Activated CD8-positive, alpha-beta T cell treated with anti-CD3 and anti-CD28 coated beads, Interleukin-2, amount 10 ng/mL, durations not matched to agents 7 days and 5 days (primary cell): ENCODE measurements around the gene ITIH1. TPM values are rescaled to one million over a fixed set of nuclear protein-coding genes. Genes with fewer than 3 reads are reported as not detected.
"Not testable (repeated sequence)": the region's sequence is repeated elsewhere in the genome, so short reads cannot be mapped to it uniquely, and the experiment has no call there.

Experiments
- ATAC-seq: fragments of 150-1000 bp; cut with Tn5 transposase; one replicate; pipeline ENCODE4 v1.10.0; 2021; ENCODE audit warnings: moderate library complexity
- CTCF ChIA-PET: fragments of 350-600 bp; sonication (Branson Sonifier 250); formaldehyde crosslinking; loops from one replicate; lab custom pipeline; 2021; ENCODE audit warnings: antibody characterized with exemption; lab: Charles Lee
- POLR2A ChIA-PET: fragments of 350-600 bp; sonication (Branson Sonifier 250); formaldehyde crosslinking; loops from one replicate; lab custom pipeline; 2021; ENCODE audit warnings: antibody characterized with exemption; lab: Charles Lee
- DNase-seq: peaks from one replicate; pipeline ENCODE4 v3.0.0-alpha.2; 2020
- H3K27ac Mint-ChIP-seq: one replicate; pipeline ENCODE4 v1.8.0; 2021; ENCODE audit warnings: mild to moderate bottlenecking, mixed read lengths
- H3K27me3 Mint-ChIP-seq: one replicate; pipeline ENCODE4 v1.8.0; 2021; ENCODE audit warnings: low read depth, mixed read lengths
- H3K36me3 Mint-ChIP-seq: one replicate; pipeline ENCODE4 v1.8.0; 2021; ENCODE audit warnings: low read depth, mixed read lengths
- H3K4me1 Mint-ChIP-seq: one replicate; pipeline ENCODE4 v1.8.0; 2021; ENCODE audit warnings: low read depth, mixed read lengths
- H3K4me3 Mint-ChIP-seq: one replicate; pipeline ENCODE4 v1.8.0; 2021; ENCODE audit warnings: mild to moderate bottlenecking, mixed read lengths
- H3K9me3 Mint-ChIP-seq: one replicate; pipeline ENCODE4 v1.8.0; 2022; ENCODE audit warnings: mixed read lengths; ENCODE audit not compliant: insufficient read depth
- total RNA-seq, 2 experiments: library from RNA; stranded (reverse); gene quantifications; one replicate each; pipeline ENCODE4 v1.2.3, GENCODE V29; 2021

ITIH1 gene
- total RNA-seq, 2 experiments from 2014 or later: not detected

- Mint-ChIP-seq H3K4me1 (peaks cover 15% of the 10 kb centered on the region), H3K36me3 (no peaks in the 10 kb centered on the region), H3K4me3 (no peak overlapping the region), H3K9me3 (no peaks in the 10 kb centered on the region), H3K27me3 (peaks cover 10% of the 10 kb centered on the region), H3K27ac (no peak overlapping the region)
- POLR2A ChIA-PET: interaction anchor here (0.5 kb wide), 1 partner anchor 326 kb away, joined by 4 read pairs; no protein-coding TSS in a partner anchor
- ATAC-seq (no peak), DNase-seq (no peak)
- CTCF ChIA-PET: no interaction called here
Measured at GRCh38 chr3:52775877-52776276, 1.5 kb upstream of the ITIH1 start.

DNA sequence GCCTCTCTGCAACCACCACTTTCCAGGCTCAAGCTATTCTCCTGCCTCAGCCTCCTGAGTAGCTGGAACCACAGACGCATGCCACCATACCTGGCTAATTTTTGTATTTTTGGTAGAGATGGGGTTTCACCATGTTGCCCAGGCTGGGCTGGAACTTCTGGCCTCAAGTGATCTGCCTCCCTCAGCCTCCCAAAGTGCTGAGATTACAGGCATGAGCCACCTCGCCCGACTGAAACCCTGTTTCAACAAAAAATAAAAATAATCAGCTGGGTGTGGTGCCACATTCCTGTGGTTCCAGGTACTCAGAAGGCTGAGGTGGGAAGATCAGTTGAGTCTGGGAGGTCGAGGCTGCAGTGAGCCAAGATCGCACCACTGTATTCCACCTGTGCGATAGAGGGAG is 913 bp upstream of the ITIH1 start:
- H3K4me1 Mint-ChIP-seq, CTCF ChIA-PET, ATAC-seq, DNase-seq, H3K27ac Mint-ChIP-seq, H3K4me3 Mint-ChIP-seq, H3K36me3 Mint-ChIP-seq, H3K9me3 Mint-ChIP-seq: not testable (repeated sequence)
- H3K27me3 Mint-ChIP-seq: peaks cover 14% of the 10 kb centered on the region
- POLR2A ChIA-PET: interaction anchor here (0.5 kb wide), 1 partner anchor 326 kb away, joined by 4 read pairs; no protein-coding TSS in a partner anchor

GRCh38 chr3:52777959-52778805 is 783 bp downstream of the ITIH1 start:
- H3K4me1 Mint-ChIP-seq: peaks cover 4% of the 10 kb centered on the region
- ChIA-PET POLR2A (no interaction called here), CTCF (no interaction called here)
- ATAC-seq (no peak), DNase-seq (no peak)
- H3K36me3 Mint-ChIP-seq: no peaks in the 10 kb centered on the region
- H3K27me3 Mint-ChIP-seq: peaks cover 16% of the 10 kb centered on the region
- H3K4me3 Mint-ChIP-seq: no peak overlapping the region
- H3K9me3 Mint-ChIP-seq: no peaks in the 10 kb centered on the region
- H3K27ac Mint-ChIP-seq: no peak overlapping the region

GRCh38 chr3:52779011-52779836 is 1.8 kb downstream of the ITIH1 start:
- no peaks in the 10 kb centered on the region for H3K36me3 Mint-ChIP-seq
- ChIA-PET CTCF (interaction anchor here (1.4 kb wide), 2 partner anchors 8 to 19 kb away, joined by 4 to 5 read pairs; partner anchors contain the start of gene NEK4), POLR2A (interaction anchor here (1.4 kb wide), 1 partner anchor 8 kb away, joined by 4 read pairs; the partner anchor contains the start of gene NEK4)
- ATAC-seq (no peak), DNase-seq (no peak)
- no peak overlapping the region for H3K27ac Mint-ChIP-seq
- H3K4me1 Mint-ChIP-seq: peaks cover 4% of the 10 kb centered on the region
- no peak overlapping the region for H3K4me3 Mint-ChIP-seq
- peaks cover 13% of the 10 kb centered on the region for H3K27me3 Mint-ChIP-seq
- H3K9me3 Mint-ChIP-seq: no peaks in the 10 kb centered on the region

- ChIA-PET CTCF (interaction anchor here (1.4 kb wide), 2 partner anchors 9 to 18 kb away, joined by 4 to 5 read pairs; partner anchors contain the start of gene NEK4), POLR2A (interaction anchor here (1.4 kb wide), 1 partner anchor 9 kb away, joined by 4 read pairs; the partner anchor contains the start of gene NEK4)
- ATAC-seq (no peak), DNase-seq (no peak)
- H3K9me3 Mint-ChIP-seq: no peaks in the 10 kb centered on the region
- H3K36me3 Mint-ChIP-seq: no peaks in the 10 kb centered on the region
- H3K27ac Mint-ChIP-seq: no peak overlapping the region
- peaks cover 4% of the 10 kb centered on the region for H3K4me1 Mint-ChIP-seq
- no peak overlapping the region for H3K4me3 Mint-ChIP-seq
- peaks cover 12% of the 10 kb centered on the region for H3K27me3 Mint-ChIP-seq
Measured at GRCh38 chr3:52779837-52780585, 2.6 kb downstream of the ITIH1 start.

DNA sequence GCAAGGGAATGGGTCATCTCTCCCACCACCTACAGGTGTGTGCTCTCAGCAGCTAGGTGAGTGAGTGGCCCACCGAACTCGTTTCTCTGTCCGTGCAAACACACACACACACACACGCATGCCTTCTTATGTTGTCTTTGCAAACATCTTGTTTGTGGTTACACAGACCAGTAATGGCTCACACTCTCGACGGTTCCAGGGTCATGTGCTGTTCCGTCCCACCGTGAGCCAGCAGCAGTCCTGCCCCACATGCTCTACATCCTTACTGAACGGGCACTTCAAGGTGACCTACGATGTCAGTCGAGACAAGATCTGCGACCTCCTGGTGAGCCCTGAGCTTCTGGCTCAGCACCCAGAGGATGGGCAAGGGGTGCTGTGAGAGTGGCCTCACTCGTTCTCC is 4.3 kb downstream of the ITIH1 start:
- no peak for DNase-seq
- POLR2A ChIA-PET: interaction anchor here (0.9 kb wide), 1 partner anchor 11 kb away, joined by 5 read pairs; the partner anchor contains the start of gene NEK4
- H3K27me3 Mint-ChIP-seq: peaks cover 12% of the 10 kb centered on the region

GRCh38 chr3:52782412-52783210 is 5.2 kb downstream of the ITIH1 start:
- Mint-ChIP-seq H3K27ac (no peak overlapping the region), H3K36me3 (no peaks in the 10 kb centered on the region), H3K27me3 (peaks cover 12% of the 10 kb centered on the region), H3K4me1 (peaks cover 4% of the 10 kb centered on the region), H3K9me3 (no peaks in the 10 kb centered on the region), H3K4me3 (no peak overlapping the region)
- ChIA-PET POLR2A (interaction anchor here (1.4 kb wide), 1 partner anchor 12 kb away, joined by 4 read pairs; the partner anchor contains the start of gene NEK4), CTCF (interaction anchor here (1.2 kb wide), 1 partner anchor 16 kb away, joined by 4 read pairs; no protein-coding TSS in a partner anchor)
- DNase-seq (no peak), ATAC-seq (no peak)

More for the DNA sequence above, 4.3 kb downstream of the ITIH1 start:
- Mint-ChIP-seq H3K4me1 (peaks cover 4% of the 10 kb centered on the region), H3K4me3 (no peak overlapping the region), H3K9me3 (no peaks in the 10 kb centered on the region), H3K36me3 (no peaks in the 10 kb centered on the region), H3K27ac (no peak overlapping the region)
- CTCF ChIA-PET: interaction anchor here (1.0 kb wide), 1 partner anchor 17 kb away, joined by 5 read pairs; no protein-coding TSS in a partner anchor
- no peak for ATAC-seq

- Mint-ChIP-seq H3K4me3 (no peak overlapping the region), H3K27me3 (peaks cover 12% of the 10 kb centered on the region), H3K36me3 (no peaks in the 10 kb centered on the region), H3K27ac (no peak overlapping the region), H3K4me1 (peaks cover 2% of the 10 kb centered on the region), H3K9me3 (no peaks in the 10 kb centered on the region)
- CTCF ChIA-PET: interaction anchor here (0.6 to 2.0 kb wide), 3 partner anchors 12 to 152 kb away, joined by 3 to 12 read pairs (median 4); partner anchors contain the start of gene NEK4
- DNase-seq (no peak), ATAC-seq (no peak)
- POLR2A ChIA-PET: interaction anchor here (1.4 kb wide), 1 partner anchor 13 kb away, joined by 4 read pairs; the partner anchor contains the start of gene NEK4
Measured at GRCh38 chr3:52783211-52783555, 5.8 kb downstream of the ITIH1 start.

GRCh38 chr3:52784021-52784621 is 6.7 kb downstream of the ITIH1 start:
- Mint-ChIP-seq H3K27me3 (peaks cover 12% of the 10 kb centered on the region), H3K4me1 (no peaks in the 10 kb centered on the region), H3K27ac (no peak overlapping the region), H3K9me3 (no peaks in the 10 kb centered on the region), H3K4me3 (no peak overlapping the region), H3K36me3 (no peaks in the 10 kb centered on the region)
- ChIA-PET CTCF (interaction anchor here (1.2 to 2.0 kb wide), 3 partner anchors 13 to 15 kb away, joined by 4 to 12 read pairs (median 7); partner anchors contain the start of gene NEK4), POLR2A (interaction anchor here (0.6 kb wide), 1 partner anchor 40 kb away, joined by 3 read pairs; no protein-coding TSS in a partner anchor)
- ATAC-seq: no peak
- DNase-seq: no peak
